GM19240 (cell line): Measurements from ENCODE around the gene CLEC1A.

Source experiments
- DNase-seq: peaks from one replicate; pipeline ENCODE4 v3.0.0; 2011; ENCODE audit warnings: low spot score; ENCODE audit not compliant: insufficient read length

CLEC1A gene

GRCh38 chr12:10101648-10102220, 2.9 kb upstream of the CLEC1A start:
- DNase-seq = no peak

DNA sequence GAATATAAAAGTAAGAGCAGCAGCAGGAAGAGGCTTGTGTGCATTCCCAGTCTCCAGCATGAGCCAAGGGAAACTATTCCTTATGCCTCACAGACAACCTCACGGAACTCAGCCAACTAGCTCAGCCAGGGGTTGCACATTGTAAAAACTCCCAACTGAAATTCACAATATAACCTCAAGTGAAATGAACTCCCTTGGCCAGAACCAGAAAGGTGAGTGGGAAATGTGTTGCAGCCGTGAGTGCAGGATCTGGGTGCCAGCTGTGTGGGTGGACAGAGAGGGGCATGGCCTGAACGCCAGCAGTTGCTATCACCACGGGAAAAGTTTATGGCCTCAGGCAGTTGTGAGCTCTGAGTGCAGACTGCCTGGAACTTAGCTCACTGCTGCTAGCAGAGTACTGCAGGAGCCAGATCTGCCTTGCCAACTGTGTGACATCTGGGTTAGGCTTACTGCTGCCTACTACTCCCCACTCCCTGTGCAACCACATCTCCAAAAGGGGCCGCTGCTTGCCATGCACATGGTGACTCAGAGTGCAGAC, 2.3 kb upstream of the CLEC1A start:
- DNase-seq = no peak

DNA sequence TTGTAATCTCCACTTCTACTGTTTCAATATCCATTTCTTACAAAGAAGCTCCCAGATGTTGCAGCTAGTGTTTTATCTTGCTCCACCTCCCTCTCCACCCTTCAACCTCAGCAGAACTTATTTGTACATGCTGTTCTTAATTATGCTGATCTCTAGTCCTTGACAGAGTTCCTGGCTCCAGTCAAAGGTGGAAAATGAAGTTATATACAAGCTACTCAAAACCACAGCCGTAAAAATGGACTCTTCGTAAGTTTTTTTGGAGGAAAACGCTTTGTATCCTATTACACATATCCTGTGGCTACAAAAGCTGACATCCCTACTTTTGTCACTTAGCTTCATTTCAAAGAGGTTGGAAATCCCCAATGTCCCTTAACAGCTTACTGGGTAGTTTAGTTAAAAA, 1.3 kb downstream of the CLEC1A start:
- no peak for DNase-seq

- DNase-seq = no peak
Observed at GRCh38 chr12:10095971-10096370, 2.8 kb downstream of the CLEC1A start.

DNA sequence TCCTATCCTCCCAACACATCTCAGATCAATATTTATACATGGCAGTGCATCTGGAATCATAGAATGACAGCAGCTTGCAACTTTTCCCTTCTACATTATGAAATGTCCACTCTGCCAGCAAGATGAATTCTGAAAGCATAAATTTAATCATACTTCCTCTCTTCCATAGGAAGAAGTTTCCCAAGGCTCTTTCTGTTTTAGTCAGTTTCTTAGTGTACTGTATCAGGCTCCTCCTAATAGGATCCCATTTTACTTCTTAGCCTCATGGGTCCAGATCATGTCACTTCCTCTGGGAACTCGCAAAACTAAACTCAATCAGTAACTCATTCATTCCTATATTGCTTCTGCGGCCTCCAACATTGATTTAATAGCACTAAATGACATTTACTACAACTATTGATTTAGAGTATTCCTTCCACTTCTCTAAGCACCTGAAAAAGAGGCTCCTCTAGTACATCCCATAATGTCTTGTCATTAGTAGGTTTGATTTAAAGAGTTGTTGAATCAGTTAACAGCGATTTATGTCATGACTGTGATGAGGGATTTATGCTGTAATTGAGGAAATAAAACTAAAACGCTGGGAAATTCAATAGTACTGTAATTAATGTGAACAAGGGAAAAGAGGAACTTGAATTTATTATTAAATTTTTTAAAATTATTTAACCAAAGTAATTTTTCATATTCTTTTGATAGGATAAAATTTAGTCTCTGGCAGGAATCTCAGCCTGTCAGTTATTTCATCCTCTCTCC, 4.0 kb downstream of the CLEC1A start:
- no peak for DNase-seq

DNA sequence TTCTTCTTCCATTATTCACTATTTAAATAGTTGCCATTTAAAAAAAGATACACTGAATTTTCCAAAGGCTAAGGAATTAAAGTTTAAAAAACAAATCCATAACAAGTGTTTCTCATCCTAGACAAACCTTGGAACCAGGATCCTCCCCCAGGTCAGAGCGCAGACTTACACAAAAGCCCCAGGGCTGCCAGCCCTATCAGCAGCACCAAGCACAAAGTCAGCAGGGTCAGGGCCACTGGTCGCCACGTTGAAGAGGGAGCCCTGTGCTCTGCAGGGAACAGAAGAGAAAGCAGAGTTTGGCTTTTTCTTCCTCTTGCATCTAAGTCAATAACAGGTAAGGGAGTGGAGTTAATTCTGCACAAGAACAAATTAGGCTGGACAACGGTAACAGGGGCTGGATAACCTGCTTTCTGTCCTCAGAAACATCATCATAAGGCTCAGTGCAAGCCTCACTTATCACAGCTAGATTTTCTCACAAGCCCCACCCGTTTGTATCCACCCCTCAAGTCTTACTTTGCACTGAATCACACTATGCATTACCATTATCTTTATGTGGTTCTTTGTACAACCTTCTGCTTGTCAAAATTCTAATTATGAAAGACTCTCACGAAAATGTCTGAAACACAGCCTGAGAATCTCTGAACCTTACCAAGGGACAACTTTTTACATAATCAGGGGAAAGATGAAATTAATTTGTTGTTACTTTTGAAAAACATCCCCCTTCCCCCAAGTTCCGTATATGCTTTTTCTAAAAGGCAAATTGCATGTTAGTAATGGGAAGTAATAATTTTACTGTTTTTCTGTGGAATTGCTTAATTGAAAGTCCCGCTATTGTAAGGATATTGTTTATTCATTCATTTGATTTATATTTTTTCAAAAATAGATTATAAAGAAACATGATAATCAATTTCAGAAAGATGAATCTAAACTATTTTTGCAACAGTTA, 9.6 kb downstream of the CLEC1A start:
- no peak for DNase-seq

DNA sequence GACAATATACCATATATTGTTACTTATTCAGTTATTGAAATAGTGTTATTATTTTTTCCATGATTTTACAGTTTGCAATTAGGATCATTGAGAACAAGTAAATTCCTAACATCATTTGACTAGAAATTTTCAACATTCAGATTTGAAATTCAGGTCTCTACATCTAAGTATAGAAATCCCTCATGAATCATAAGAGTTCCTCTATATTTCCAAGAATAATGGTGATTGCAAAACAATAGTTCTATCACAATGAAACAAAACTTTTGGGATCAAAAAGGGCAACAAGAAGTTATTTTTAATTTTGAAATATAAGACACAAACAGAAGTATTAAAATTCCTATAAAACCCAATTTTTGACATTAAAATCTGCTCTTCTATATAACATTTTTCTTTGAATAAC, 10.8 kb downstream of the CLEC1A start:
- DNase-seq = no peak

GRCh38 chr12:10086387-10086786, 12.4 kb downstream of the CLEC1A start:
- no peak for DNase-seq

GRCh38 chr12:10084733-10085132, 14.1 kb downstream of the CLEC1A start:
- no peak for DNase-seq

- DNase-seq = no peak
Observed at GRCh38 chr12:10082117-10082874, 16.5 kb downstream of the CLEC1A start.

- no peak for DNase-seq
Observed at GRCh38 chr12:10075451-10075850, 23.3 kb downstream of the CLEC1A start.

GRCh38 chr12:10073261-10073660, 25.5 kb downstream of the CLEC1A start:
- DNase-seq = no peak

DNA sequence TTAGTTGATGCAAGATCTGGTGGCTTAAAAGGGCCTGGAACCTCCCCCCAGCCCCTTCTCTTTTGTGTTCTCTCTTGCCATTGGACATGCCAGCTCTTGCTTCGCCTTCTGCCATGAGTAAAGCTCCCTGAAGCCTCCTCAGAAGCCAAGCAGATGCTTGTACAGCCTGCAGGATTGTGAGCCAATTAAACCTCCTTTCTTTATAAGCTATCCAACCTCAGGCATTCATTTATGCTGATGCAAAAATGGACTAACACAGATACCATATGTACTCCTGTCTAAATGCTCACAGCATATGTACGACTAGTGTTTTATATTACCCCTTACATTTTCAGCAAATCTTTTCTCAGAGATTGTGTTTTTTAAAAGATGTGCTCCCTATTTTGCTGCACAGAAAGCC, 26.7 kb downstream of the CLEC1A start:
- no peak for DNase-seq

- no peak for DNase-seq
Observed at GRCh38 chr12:10070380-10070779, 28.4 kb downstream of the CLEC1A start.

- no peak for DNase-seq
Observed at GRCh38 chr12:10069976-10070375, 28.8 kb downstream of the CLEC1A start.

DNA sequence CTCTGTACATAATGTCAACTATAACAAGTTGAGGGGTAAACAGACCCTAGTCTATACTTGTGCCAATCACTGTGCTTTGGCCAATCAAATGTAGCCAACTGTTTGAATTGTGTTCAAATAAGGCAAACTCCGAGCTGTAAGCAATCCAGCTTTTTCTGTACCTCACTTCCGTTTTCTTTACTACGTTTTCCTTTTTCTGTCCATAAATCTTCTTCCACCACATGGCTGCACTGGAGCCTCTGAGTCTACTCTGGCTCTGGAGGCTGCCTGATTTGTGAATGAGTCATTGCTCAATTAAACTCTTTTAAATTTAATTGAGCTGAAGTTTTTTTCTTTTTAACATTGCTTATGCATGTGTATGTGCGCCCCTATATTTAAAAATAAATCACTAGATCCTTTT, 29.7 kb downstream of the CLEC1A start:
- no peak for DNase-seq

GRCh38 chr12:10068644-10069043, 30.1 kb downstream of the CLEC1A start:
- no peak for DNase-seq

DNA sequence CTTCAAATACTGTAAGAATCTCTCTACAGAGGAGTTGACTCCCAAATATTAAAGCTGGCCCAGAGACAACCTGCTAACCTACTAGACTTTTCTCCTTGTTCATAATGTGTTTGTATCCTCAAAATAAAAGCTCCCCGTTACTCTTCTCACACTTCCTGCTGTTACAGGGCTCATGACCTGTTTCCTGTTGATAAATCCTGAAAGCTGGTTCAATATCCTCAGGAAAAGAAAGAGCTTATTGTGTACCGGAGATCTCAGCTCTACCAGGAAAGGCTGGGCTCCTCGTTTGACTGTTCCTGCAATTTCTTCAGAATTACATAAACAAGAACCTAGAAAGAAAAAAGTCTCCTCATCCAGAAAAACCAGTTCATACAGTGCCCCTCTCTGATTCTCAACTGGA, 30.8 kb downstream of the CLEC1A start:
- no peak for DNase-seq

- no peak for DNase-seq
Observed at GRCh38 chr12:10067264-10067663, 31.5 kb downstream of the CLEC1A start.

DNA sequence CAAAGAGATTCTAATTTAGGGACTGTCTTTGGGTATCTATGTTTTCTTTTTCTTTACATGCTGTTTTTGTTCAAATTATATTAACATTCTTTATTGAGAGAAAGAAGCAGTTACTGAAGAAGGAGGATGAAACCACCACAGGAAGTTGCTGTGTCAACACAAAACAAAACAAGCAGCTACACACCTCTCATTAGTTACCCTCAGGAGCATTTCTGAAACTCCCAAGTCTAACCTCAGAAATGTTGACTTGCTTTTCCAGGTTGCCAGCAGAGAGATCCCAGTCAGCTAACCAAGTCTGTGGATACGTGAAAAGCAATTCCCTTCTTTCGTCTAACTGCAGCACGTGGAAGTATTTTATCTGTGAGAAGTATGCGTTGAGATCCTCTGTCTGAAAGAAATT, 33.5 kb downstream of the CLEC1A start:
- no peak for DNase-seq

- no peak for DNase-seq
Observed at GRCh38 chr12:10058387-10058786, 40.4 kb downstream of the CLEC1A start.
